Tibial nerve (tissue), 4 donors: ENCODE data around the gene MT1X.

Source experiments
- CTCF ChIP-seq, 5 experiments: fragments of 200-600 bp in 3 of 5; fragments of 450-650 bp in 2 of 5; sonication (generic) in 3 of 5; IDR thresholded peaks; one replicate each; pipeline ENCODE4 v1.5.1; 2016 to 2019; ENCODE audit warnings: antibody characterized with exemption in 5 of 5, mild to moderate bottlenecking in 3 of 5, moderate library complexity in 2 of 5
- EP300 ChIP-seq, 2 donors: sonication (generic); formaldehyde crosslinking; IDR thresholded peaks; one replicate each; pipeline ENCODE4 v1.6.1; 2017; ENCODE audit warnings: antibody characterized with exemption in 2 of 2, mild to moderate bottlenecking in 1 of 2
- POLR2A ChIP-seq, 2 donors: fragments of 450-650 bp; IDR thresholded peaks; one replicate each; pipeline ENCODE4 v1.6.1; 2017; ENCODE audit warnings: antibody characterized with exemption in 2 of 2, mild to moderate bottlenecking in 2 of 2, moderate library complexity in 2 of 2

GRCh38 chr16:56708525-56709442 lies 26.5 kb downstream of the MT1X start:
- TF ChIP-seq CTCF (IDR thresholded peaks at IDR 0.05) (no peak), POLR2A (IDR thresholded peaks at IDR 0.05) (no peak), EP300 (IDR thresholded peaks at IDR 0.05) (no peak)
